ENCODE results near the gene PGLYRP3.

Gene PGLYRP3

DNA sequence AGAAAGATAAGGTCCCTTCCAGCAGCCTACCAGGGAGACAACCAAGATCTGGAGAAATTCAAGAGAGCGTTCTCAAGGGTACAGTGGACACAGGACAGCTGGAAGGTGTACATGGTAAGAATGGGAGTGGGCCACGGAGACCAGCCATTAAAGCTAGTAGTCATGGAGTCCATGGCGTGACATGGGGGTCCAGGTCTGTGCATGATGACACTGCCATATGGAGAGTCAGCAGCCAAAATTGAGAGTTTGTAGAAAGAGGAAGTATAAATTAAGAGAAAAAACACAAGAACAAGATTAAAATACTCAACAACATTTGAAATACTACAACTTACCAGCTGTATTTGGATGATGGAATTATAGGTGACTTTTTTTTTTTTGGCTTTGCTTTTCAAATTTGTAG is 61.2 kb downstream of the PGLYRP3 start:
- H3K9ac ChIP-seq (ENCODE audit: low read depth, low read length) = no peak overlapping the region
- no peak overlapping the region for H3K27ac ChIP-seq (ENCODE audit: low read depth, low read length)
- H3K4me1 ChIP-seq (ENCODE audit: insufficient read depth, low read length) = no peaks in the 10 kb centered on the region
- H3K9me3 ChIP-seq (ENCODE audit: insufficient read depth, low read depth, low read length) = no peaks in the 10 kb centered on the region
- no peaks in the 10 kb centered on the region; the same call in 1 of the 2 replicates for H3K27me3 ChIP-seq (ENCODE audit: insufficient read depth, low read length)
- WGBS = 80% methylated on average over 3 of the region's 3 CpGs
- no peak overlapping the region for H3K4me3 ChIP-seq (ENCODE audit: low read length)
- no peaks in the 10 kb centered on the region for H3K36me3 ChIP-seq (ENCODE audit: insufficient read depth, low read length)

DNA sequence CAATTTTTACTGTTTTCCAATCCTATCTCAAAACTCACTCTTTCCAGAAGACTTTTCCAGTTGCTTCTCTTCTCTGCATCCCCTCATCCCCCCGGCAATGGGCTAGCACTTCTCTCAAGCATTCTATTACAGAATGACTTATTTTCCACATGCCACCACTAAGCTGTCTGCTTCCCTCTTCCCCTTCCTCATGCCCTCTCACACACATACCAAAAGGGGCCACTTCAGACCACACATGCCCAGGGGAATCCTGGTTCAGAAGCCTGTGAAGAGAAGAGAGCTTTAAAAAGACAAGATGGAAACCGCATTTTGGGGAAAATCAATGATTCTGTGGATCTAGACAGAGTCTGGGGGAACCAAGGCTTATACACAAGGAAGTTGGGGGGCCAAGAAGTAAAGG is 61.7 kb downstream of the PGLYRP3 start:
- no peak overlapping the region for H3K9ac ChIP-seq (ENCODE audit: low read depth, low read length)
- H3K36me3 ChIP-seq (ENCODE audit: insufficient read depth, low read length) = no peaks in the 10 kb centered on the region
- no peaks in the 10 kb centered on the region; the same call in 1 of the 2 replicates for H3K27me3 ChIP-seq (ENCODE audit: insufficient read depth, low read length)
- 81% methylated on average over 2 of the region's 2 CpGs for WGBS
- no peak overlapping the region for H3K27ac ChIP-seq (ENCODE audit: low read depth, low read length)
- no peaks in the 10 kb centered on the region for H3K9me3 ChIP-seq (ENCODE audit: insufficient read depth, low read depth, low read length)
- no peak overlapping the region for H3K4me3 ChIP-seq (ENCODE audit: low read length)
- H3K4me1 ChIP-seq (ENCODE audit: insufficient read depth, low read length) = no peaks in the 10 kb centered on the region

DNA sequence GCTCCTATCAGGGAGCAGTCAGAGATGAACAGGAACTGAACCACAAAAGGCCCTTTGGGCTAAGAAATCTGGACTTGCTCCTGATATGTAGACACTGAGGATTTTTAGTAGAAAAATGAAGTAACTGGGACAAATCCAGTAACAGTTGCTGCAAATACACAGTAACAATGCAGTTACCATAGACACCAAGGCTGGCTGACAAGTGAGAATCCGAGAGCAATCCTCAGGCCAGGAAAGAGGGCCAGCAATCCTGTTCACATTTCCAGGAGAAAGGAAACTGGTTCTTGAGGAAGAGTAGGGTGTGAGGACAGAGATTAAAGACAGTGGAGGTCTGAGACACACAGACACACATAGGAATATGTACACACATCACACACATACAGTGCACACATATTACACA is 62.6 kb downstream of the PGLYRP3 start:
- WGBS = 80% methylated on average over 1 of the region's 1 CpG
- Histone ChIP-seq H3K27ac (ENCODE audit: low read depth, low read length) (no peak overlapping the region), H3K9ac (ENCODE audit: low read depth, low read length) (no peak overlapping the region), H3K4me1 (ENCODE audit: insufficient read depth, low read length) (no peaks in the 10 kb centered on the region), H3K27me3 (ENCODE audit: insufficient read depth, low read length) (no peaks in the 10 kb centered on the region; the same call in 1 of the 2 replicates), H3K36me3 (ENCODE audit: insufficient read depth, low read length) (no peaks in the 10 kb centered on the region), H3K9me3 (ENCODE audit: insufficient read depth, low read depth, low read length) (no peaks in the 10 kb centered on the region), H3K4me3 (ENCODE audit: low read length) (no peak overlapping the region)

DNA sequence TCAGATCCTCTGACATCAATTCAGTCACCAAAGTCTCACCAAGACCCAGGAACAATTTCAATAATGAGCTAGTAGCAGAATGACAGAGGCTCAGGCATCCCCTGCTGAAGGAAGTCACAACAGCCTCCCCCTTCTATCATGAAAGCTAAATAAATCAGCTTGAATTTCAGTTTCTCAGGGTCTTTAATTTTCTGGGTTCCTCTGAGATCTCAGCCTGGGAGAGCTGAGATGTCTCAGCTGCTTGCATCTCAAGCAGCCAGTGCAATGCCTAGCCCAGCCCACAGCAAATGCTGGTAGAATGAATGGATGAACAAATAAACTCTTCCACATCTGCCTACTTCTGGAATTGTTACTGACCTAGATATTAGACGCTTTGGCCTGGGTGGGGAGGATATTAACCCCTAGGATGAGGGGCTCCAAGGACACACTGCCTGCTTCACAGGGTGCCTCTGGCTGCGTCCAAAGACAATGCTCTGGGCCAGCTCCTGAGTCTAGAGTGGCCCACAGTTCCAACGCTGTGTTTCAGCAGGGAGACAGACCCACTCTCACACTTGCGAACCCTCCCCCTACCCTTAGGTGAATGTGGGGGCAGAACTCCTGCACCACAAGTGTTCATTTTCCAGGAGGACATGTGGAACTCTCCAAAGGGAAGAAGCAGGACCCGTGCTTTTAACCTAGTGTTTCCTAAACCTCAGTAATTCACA is 64.4 kb downstream of the PGLYRP3 start:
- H3K27ac ChIP-seq (ENCODE audit: low read depth, low read length) = no peak overlapping the region
- 69% methylated on average over 5 of the region's 5 CpGs for WGBS
- no peaks in the 10 kb centered on the region; the same call in 1 of the 2 replicates for H3K27me3 ChIP-seq (ENCODE audit: insufficient read depth, low read length)
- H3K9ac ChIP-seq (ENCODE audit: low read depth, low read length) = no peak overlapping the region
- no peak overlapping the region for H3K4me3 ChIP-seq (ENCODE audit: low read length)
- H3K4me1 ChIP-seq (ENCODE audit: insufficient read depth, low read length) = no peaks in the 10 kb centered on the region
- H3K36me3 ChIP-seq (ENCODE audit: insufficient read depth, low read length) = no peaks in the 10 kb centered on the region
- no peaks in the 10 kb centered on the region for H3K9me3 ChIP-seq (ENCODE audit: insufficient read depth, low read depth, low read length)
